Panc1 (cell line): Measurements from ENCODE around the gene MEGF11. TPM values are rescaled to one million over a fixed set of nuclear protein-coding genes. Genes with fewer than 3 reads are reported as not detected.

Source experiments
- ATAC-seq: fragments of 200-7000 bp; cut with Tn5 transposase; 2 replicates; pipeline ENCODE4 v1.9.1; 2020; ENCODE audit warnings: mild to moderate bottlenecking, moderate library complexity
- BruUV-seq: library from RNA; stranded (reverse); fragments of 400-500 nt; replicated peaks from 2 replicates; lab custom pipeline; 2021; lab: Mats Ljungman, UMichigan
- CTCF ChIA-PET: fragments of 300-600 bp; sonication (Branson Sonifier 250); formaldehyde crosslinking; loops from one replicate; lab custom pipeline; 2022; ENCODE audit warnings: antibody characterized with exemption; lab: Charles Lee
- POLR2A ChIA-PET: fragments of 300-600 bp; sonication (Branson Sonifier 250); formaldehyde crosslinking; loops from one replicate; lab custom pipeline; 2022; ENCODE audit warnings: antibody characterized with exemption; lab: Charles Lee
- DNase-seq: peaks from one replicate; pipeline ENCODE4 v3.0.0-alpha.2; 2010; ENCODE audit warnings: low read depth, low spot score
- H3K27ac ChIP-seq: 2 replicates; pipeline ENCODE4 v1.5.1; 2011; ENCODE audit warnings: mild to moderate bottlenecking, low read length, inconsistent platforms
- H3K27me3 ChIP-seq: fragments of 200-500 bp; sonication (Bioruptor generic); 2 replicates; pipeline ENCODE4 v1.6.0; 2014; ENCODE audit warnings: low read length, inconsistent platforms; ENCODE audit not compliant: control insufficient read depth, insufficient read depth
- H3K36me3 ChIP-seq: fragments of 200-500 bp; sonication (Bioruptor generic); 2 replicates; pipeline ENCODE4 v1.5.1; 2014; ENCODE audit warnings: inconsistent platforms, mild to moderate bottlenecking, low read length, moderate library complexity; ENCODE audit not compliant: control insufficient read depth, insufficient read depth
- H3K4me1 ChIP-seq: 2 replicates; pipeline ENCODE4 v1.5.1; 2011; ENCODE audit warnings: inconsistent platforms, mild to moderate bottlenecking, low read length, moderate library complexity; ENCODE audit not compliant: control insufficient read depth, insufficient read depth
- H3K4me3 ChIP-seq, 2 experiments: 2 replicates each; pipeline ENCODE4 v1.5.1; 2011 to 2012; ENCODE audit warnings: low read depth in 2 of 2, low read length in 2 of 2, mild to moderate bottlenecking in 2 of 2, inconsistent platforms in 1 of 2, moderate library complexity in 1 of 2
- H3K9me3 ChIP-seq: fragments of 200-500 bp; sonication (Bioruptor generic); 2 replicates; pipeline ENCODE4 v1.5.1; 2014; ENCODE audit warnings: low read depth, mild to moderate bottlenecking, inconsistent platforms, low read length, moderate library complexity; ENCODE audit not compliant: control insufficient read depth, insufficient read depth
- POLR2AphosphoS5 ChIP-seq: IDR thresholded peaks from 2 replicates; pipeline ENCODE4 v1.6.1; 2012; ENCODE audit warnings: mild to moderate bottlenecking, low read depth, low read length, moderate library complexity
- SIN3A ChIP-seq: IDR thresholded peaks from 2 replicates; pipeline ENCODE4 v1.6.1; 2012; ENCODE audit warnings: low read depth, mild to moderate bottlenecking, low read length, moderate library complexity, borderline replicate concordance; ENCODE audit not compliant: insufficient read depth
- TCF7L2 ChIP-seq: IDR thresholded peaks from 2 replicates; pipeline ENCODE4 v1.6.1; 2011; ENCODE audit warnings: mild to moderate bottlenecking, low read depth, low read length, inconsistent platforms
- in situ Hi-C: cut with HindIII; loops from 2 replicates; pipeline ENCODE4 v1.10.0; 2016; ENCODE audit warnings: low sequenced_read_pairs, low pct_unique_long_range_greater_than_20kb
- intact Hi-C: fragments of 100-400 bp; cut with micrococcal nuclease; formaldehyde crosslinking; loops from one replicate; pipeline ENCODE4 v1.10.0; 2022; ENCODE audit not compliant: unreplicated experiment
- total RNA-seq: library from RNA; stranded (reverse); gene quantifications from one replicate; pipeline ENCODE4 v1.2.1, GENCODE V29; 2021; ENCODE audit not compliant: unreplicated experiment
- TF ChIP-seq, protein P1 (sequence below): fragments of 450-650 bp; IDR thresholded peaks from 2 replicates; pipeline ENCODE4 v1.5.1; 2017; ENCODE audit warnings: mild to moderate bottlenecking
- TF ChIP-seq, protein P2 (sequence below), 2 experiments: IDR thresholded peaks; 2 replicates each; pipeline ENCODE4 v1.6.1; 2011 to 2012; ENCODE audit warnings: low read depth in 2 of 2, control low read depth in 1 of 2, low read length in 1 of 2, mild to moderate bottlenecking in 1 of 2, moderate library complexity in 1 of 2; ENCODE audit not compliant: insufficient read depth in 1 of 2

Gene MEGF11
- total RNA-seq, 1 experiment from 2014 or later = 0.95 TPM

DNA sequence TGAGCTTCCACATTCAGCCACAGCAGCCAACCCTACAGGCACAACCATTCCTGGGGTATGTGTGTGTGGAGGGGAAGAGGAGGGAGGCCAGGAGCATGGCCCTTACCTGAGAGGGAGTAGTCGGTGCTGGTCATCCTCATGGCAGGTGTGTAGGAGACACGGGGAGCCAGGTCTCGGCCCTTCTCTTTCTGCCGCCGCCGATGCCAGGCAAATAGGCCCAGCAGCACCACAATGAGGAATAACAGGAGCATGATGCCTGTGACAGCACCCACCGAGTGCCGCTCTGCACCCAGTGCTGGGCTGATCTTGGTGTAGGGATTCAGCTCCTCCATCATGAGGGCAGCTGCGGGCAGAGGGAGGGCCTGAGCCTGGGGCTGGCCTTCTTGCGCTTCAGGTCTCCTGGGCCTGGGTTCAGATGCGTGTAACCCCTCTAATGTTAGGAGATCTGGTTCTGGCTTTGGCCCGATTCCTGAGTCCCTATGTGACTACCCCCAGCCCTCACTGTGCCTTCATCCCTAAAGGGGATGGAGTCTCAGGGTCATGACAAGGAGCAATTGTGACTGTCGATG is 339.8 kb downstream of the MEGF11 start:
- Histone ChIP-seq H3K4me3 (no peak overlapping the region), H3K9me3 (no peaks in the 10 kb centered on the region), H3K27me3 (no peaks in the 10 kb centered on the region), H3K4me1 (no peaks in the 10 kb centered on the region), H3K36me3 (peaks cover 4% of the 10 kb centered on the region; the same call in 1 of the 2 replicates), H3K27ac (no peak overlapping the region)
- ChIA-PET CTCF (interaction anchor here (0.6 kb wide), 2 partner anchors 141 to 513 kb away, joined by 3 read pairs; no protein-coding TSS in a partner anchor), POLR2A (no interaction called here)
- intact Hi-C loops = no loop called here
- ATAC-seq (no peak), DNase-seq (no peak)
- no TSS peak for BruUV-seq
- in situ Hi-C loops = no loop called here
- TF ChIP-seq, protein P1, sequence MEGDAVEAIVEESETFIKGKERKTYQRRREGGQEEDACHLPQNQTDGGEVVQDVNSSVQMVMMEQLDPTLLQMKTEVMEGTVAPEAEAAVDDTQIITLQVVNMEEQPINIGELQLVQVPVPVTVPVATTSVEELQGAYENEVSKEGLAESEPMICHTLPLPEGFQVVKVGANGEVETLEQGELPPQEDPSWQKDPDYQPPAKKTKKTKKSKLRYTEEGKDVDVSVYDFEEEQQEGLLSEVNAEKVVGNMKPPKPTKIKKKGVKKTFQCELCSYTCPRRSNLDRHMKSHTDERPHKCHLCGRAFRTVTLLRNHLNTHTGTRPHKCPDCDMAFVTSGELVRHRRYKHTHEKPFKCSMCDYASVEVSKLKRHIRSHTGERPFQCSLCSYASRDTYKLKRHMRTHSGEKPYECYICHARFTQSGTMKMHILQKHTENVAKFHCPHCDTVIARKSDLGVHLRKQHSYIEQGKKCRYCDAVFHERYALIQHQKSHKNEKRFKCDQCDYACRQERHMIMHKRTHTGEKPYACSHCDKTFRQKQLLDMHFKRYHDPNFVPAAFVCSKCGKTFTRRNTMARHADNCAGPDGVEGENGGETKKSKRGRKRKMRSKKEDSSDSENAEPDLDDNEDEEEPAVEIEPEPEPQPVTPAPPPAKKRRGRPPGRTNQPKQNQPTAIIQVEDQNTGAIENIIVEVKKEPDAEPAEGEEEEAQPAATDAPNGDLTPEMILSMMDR = no peak
- no peak for TF ChIP-seq SIN3A
- no peak for TF ChIP-seq TCF7L2
- no peak for TF ChIP-seq POLR2AphosphoS5
- TF ChIP-seq, protein P2, sequence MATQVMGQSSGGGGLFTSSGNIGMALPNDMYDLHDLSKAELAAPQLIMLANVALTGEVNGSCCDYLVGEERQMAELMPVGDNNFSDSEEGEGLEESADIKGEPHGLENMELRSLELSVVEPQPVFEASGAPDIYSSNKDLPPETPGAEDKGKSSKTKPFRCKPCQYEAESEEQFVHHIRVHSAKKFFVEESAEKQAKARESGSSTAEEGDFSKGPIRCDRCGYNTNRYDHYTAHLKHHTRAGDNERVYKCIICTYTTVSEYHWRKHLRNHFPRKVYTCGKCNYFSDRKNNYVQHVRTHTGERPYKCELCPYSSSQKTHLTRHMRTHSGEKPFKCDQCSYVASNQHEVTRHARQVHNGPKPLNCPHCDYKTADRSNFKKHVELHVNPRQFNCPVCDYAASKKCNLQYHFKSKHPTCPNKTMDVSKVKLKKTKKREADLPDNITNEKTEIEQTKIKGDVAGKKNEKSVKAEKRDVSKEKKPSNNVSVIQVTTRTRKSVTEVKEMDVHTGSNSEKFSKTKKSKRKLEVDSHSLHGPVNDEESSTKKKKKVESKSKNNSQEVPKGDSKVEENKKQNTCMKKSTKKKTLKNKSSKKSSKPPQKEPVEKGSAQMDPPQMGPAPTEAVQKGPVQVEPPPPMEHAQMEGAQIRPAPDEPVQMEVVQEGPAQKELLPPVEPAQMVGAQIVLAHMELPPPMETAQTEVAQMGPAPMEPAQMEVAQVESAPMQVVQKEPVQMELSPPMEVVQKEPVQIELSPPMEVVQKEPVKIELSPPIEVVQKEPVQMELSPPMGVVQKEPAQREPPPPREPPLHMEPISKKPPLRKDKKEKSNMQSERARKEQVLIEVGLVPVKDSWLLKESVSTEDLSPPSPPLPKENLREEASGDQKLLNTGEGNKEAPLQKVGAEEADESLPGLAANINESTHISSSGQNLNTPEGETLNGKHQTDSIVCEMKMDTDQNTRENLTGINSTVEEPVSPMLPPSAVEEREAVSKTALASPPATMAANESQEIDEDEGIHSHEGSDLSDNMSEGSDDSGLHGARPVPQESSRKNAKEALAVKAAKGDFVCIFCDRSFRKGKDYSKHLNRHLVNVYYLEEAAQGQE (IDR thresholded peaks at IDR 0.05; ENCODE audit: insufficient read depth in 1 of 2, low read depth in 2 of 2, low read length in 1 of 2) = no peak

DNA sequence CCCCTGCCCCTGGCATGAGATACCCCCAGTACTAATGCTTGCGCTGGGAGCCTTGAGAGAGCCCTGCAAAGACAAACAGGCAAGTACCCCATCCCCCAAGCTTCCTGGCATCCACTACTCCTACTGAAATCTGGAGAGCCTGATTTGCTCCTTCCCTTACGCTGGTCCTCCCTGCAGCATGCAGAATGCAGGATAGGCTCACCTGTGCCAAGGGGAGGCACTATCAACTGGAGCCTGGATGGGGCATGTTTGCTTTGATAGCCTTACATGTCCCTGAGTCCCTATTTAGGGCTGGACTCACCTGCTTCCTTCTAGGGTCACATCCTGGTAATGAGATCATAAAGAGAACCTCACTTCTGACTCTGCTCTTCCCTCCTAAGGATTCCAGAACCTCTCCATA is 341.3 kb downstream of the MEGF11 start:
- Histone ChIP-seq H3K9me3 (no peaks in the 10 kb centered on the region), H3K4me3 (no peak overlapping the region), H3K4me1 (no peaks in the 10 kb centered on the region), H3K27me3 (no peaks in the 10 kb centered on the region), H3K36me3 (peaks cover 4% of the 10 kb centered on the region; the same call in 1 of the 2 replicates), H3K27ac (no peak overlapping the region)
- TF ChIP-seq TCF7L2 (no peak), SIN3A (no peak), POLR2AphosphoS5 (no peak)
- TF ChIP-seq, protein P2 (IDR thresholded peaks at IDR 0.05; ENCODE audit: insufficient read depth in 1 of 2, low read depth in 2 of 2, low read length in 1 of 2) = no peak
- no TSS peak for BruUV-seq
- in situ Hi-C loops (no loop called here), intact Hi-C loops (no loop called here)
- CTCF ChIA-PET = no interaction called here
- ATAC-seq (no peak), DNase-seq (no peak)
- POLR2A ChIA-PET = no interaction called here
